WTC11 (cell line): Measurements from ENCODE around the gene CEP120.

ENCODE experiments used
- NFE2L1 ChIP-seq: sonication (generic); formaldehyde crosslinking; IDR thresholded peaks from 2 replicates; pipeline ENCODE4 v1.8.1; 2023; ENCODE audit warnings: missing genetic modification reagents
- SMAD3 ChIP-seq: sonication (generic); formaldehyde crosslinking; IDR thresholded peaks from 2 replicates; pipeline ENCODE4 v1.8.0; 2022; ENCODE audit warnings: missing genetic modification reagents, mild to moderate bottlenecking, borderline replicate concordance
- TF ChIP-seq, protein P1 (sequence below): fragments of 200-600 bp; IDR thresholded peaks from 2 replicates; pipeline ENCODE4 v1.8.0; 2022; ENCODE audit warnings: antibody characterized with exemption
- TF ChIP-seq, protein P2 (sequence below): fragments of 250-450 bp; sonication (Bioruptor Pico); IDR thresholded peaks from 2 replicates; pipeline ENCODE4 v2.1.2; 2022; ENCODE audit warnings: mild to moderate bottlenecking, moderate library complexity

DNA sequence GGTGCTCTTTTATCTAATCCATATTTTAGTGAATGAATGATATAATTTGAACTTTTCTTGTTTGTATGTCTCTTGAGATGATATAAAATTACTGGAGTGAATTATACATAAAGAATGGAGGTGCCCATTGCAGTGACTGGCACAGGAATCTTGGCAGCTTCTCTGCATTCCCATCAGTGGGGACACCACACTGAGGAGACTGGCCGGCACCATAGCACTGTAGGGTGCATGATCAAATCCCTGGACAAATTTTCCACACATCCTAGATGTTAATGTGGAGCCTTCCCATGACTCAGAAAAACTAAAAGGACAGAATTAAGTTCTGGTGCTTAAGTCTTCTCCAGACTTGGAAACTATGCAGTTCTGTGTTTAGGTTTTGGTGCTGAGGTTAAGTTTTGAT is 124.1 kb downstream of the CEP120 start:
- TF ChIP-seq, protein P1, sequence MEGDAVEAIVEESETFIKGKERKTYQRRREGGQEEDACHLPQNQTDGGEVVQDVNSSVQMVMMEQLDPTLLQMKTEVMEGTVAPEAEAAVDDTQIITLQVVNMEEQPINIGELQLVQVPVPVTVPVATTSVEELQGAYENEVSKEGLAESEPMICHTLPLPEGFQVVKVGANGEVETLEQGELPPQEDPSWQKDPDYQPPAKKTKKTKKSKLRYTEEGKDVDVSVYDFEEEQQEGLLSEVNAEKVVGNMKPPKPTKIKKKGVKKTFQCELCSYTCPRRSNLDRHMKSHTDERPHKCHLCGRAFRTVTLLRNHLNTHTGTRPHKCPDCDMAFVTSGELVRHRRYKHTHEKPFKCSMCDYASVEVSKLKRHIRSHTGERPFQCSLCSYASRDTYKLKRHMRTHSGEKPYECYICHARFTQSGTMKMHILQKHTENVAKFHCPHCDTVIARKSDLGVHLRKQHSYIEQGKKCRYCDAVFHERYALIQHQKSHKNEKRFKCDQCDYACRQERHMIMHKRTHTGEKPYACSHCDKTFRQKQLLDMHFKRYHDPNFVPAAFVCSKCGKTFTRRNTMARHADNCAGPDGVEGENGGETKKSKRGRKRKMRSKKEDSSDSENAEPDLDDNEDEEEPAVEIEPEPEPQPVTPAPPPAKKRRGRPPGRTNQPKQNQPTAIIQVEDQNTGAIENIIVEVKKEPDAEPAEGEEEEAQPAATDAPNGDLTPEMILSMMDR, result no peak
- TF ChIP-seq, protein P2, sequence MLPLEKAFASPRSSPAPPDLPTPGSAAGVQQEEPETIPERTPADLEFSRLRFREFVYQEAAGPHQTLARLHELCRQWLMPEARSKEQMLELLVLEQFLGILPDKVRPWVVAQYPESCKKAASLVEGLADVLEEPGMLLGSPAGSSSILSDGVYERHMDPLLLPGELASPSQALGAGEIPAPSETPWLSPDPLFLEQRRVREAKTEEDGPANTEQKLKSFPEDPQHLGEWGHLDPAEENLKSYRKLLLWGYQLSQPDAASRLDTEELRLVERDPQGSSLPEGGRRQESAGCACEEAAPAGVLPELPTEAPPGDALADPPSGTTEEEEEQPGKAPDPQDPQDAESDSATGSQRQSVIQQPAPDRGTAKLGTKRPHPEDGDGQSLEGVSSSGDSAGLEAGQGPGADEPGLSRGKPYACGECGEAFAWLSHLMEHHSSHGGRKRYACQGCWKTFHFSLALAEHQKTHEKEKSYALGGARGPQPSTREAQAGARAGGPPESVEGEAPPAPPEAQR, result no peak
- TF ChIP-seq SMAD3 (CRISPR knock-in tag) (no peak), NFE2L1 (CRISPR knock-in tag) (no peak)
